GM19324 (cell line): ENCODE results near the gene MYZAP.

ENCODE experiments used
- ATAC-seq: cut with Tn5 transposase; IDR thresholded peaks from one replicate; pipeline ENCODE4 v1.9.1; 2021; ENCODE audit warnings: mild to moderate bottlenecking, moderate library complexity; ENCODE audit not compliant: unreplicated experiment, low FRiP score

The MYZAP gene

GRCh38 chr15:57562196-57562769 is 29.4 kb upstream of the MYZAP start:
- ATAC-seq = no peak

- ATAC-seq = no peak
Observed at GRCh38 chr15:57563416-57563815, 28.3 kb upstream of the MYZAP start.

- no peak for ATAC-seq
Observed at GRCh38 chr15:57565311-57565710, 26.4 kb upstream of the MYZAP start.

- ATAC-seq = no peak
Observed at GRCh38 chr15:57566834-57567233, 24.9 kb upstream of the MYZAP start.

GRCh38 chr15:57567891-57568290 is 23.8 kb upstream of the MYZAP start:
- no peak for ATAC-seq

GRCh38 chr15:57568299-57568698 is 23.4 kb upstream of the MYZAP start:
- no peak for ATAC-seq

- no peak for ATAC-seq
Observed at GRCh38 chr15:57570340-57570739, 21.4 kb upstream of the MYZAP start.

GRCh38 chr15:57570994-57571393 is 20.7 kb upstream of the MYZAP start:
- no peak for ATAC-seq

- ATAC-seq = no peak
Observed at GRCh38 chr15:57571725-57572124, 20.0 kb upstream of the MYZAP start.

- ATAC-seq = no peak
Observed at GRCh38 chr15:57572468-57572867, 19.2 kb upstream of the MYZAP start.

- no peak for ATAC-seq
Observed at GRCh38 chr15:57573151-57573550, 18.6 kb upstream of the MYZAP start.

- no peak for ATAC-seq
Observed at GRCh38 chr15:57575363-57575762, 16.3 kb upstream of the MYZAP start.

- ATAC-seq = no peak
Observed at GRCh38 chr15:57578288-57578900, 13.3 kb upstream of the MYZAP start.

- no peak for ATAC-seq
Observed at GRCh38 chr15:57580428-57580827, 11.3 kb upstream of the MYZAP start.

- no peak for ATAC-seq
Observed at GRCh38 chr15:57580866-57581265, 10.8 kb upstream of the MYZAP start.

GRCh38 chr15:57582090-57582489 is 9.6 kb upstream of the MYZAP start:
- no peak for ATAC-seq

- ATAC-seq = no peak
Observed at GRCh38 chr15:57583282-57583681, 8.4 kb upstream of the MYZAP start.

GRCh38 chr15:57583720-57584119 is 8.0 kb upstream of the MYZAP start:
- ATAC-seq = no peak

GRCh38 chr15:57586661-57587424 is 4.9 kb upstream of the MYZAP start:
- no peak for ATAC-seq

- ATAC-seq = no peak
Observed at GRCh38 chr15:57589281-57589680, 2.4 kb upstream of the MYZAP start.

GRCh38 chr15:57589754-57590153 is 1.9 kb upstream of the MYZAP start:
- ATAC-seq = no peak

GRCh38 chr15:57591237-57591821 is 375 bp upstream of the MYZAP start:
- no peak for ATAC-seq
